Nephron progenitor cell (in vitro differentiated cells): ENCODE data around the gene RNF217.
A peak's percentile ranks its signal among the peaks of the same experiment; 100 is the strongest.

Experiments
- DNase-seq: peaks from one replicate; pipeline ENCODE4 v3.0.0; 2021
- H3K27ac Mint-ChIP-seq: 2 replicates; pipeline ENCODE4 v1.8.0; 2021; ENCODE audit warnings: mild to moderate bottlenecking, moderate library complexity, mixed read lengths
- H3K27me3 Mint-ChIP-seq: 2 replicates; pipeline ENCODE4 v1.8.0; 2021; ENCODE audit warnings: mild to moderate bottlenecking, low read depth, mixed read lengths; ENCODE audit not compliant: poor library complexity
- H3K36me3 Mint-ChIP-seq: 2 replicates; pipeline ENCODE4 v1.8.0; 2021; ENCODE audit warnings: low read depth, mixed read lengths
- H3K4me1 Mint-ChIP-seq: 2 replicates; pipeline ENCODE4 v1.8.0; 2021; ENCODE audit warnings: mixed read lengths
- H3K4me3 Mint-ChIP-seq: 2 replicates; pipeline ENCODE4 v1.8.0; 2021; ENCODE audit warnings: mild to moderate bottlenecking, moderate library complexity, mixed read lengths
- H3K9me3 Mint-ChIP-seq: 2 replicates; pipeline ENCODE4 v1.8.0; 2021; ENCODE audit warnings: mild to moderate bottlenecking, moderate library complexity, mixed read lengths
- TF ChIP-seq, protein P1 (sequence below): fragments of 200-600 bp; sonication (generic); IDR thresholded peaks from 2 replicates; pipeline ENCODE4 v1.5.0; 2021; ENCODE audit warnings: antibody characterized with exemption

Gene RNF217

GRCh38 chr6:124994648-124995047 lies 32.4 kb downstream of the RNF217 start:
- no peak overlapping the region for H3K4me3 Mint-ChIP-seq
- peaks cover 5% of the 10 kb centered on the region for H3K9me3 Mint-ChIP-seq
- TF ChIP-seq, protein P1, sequence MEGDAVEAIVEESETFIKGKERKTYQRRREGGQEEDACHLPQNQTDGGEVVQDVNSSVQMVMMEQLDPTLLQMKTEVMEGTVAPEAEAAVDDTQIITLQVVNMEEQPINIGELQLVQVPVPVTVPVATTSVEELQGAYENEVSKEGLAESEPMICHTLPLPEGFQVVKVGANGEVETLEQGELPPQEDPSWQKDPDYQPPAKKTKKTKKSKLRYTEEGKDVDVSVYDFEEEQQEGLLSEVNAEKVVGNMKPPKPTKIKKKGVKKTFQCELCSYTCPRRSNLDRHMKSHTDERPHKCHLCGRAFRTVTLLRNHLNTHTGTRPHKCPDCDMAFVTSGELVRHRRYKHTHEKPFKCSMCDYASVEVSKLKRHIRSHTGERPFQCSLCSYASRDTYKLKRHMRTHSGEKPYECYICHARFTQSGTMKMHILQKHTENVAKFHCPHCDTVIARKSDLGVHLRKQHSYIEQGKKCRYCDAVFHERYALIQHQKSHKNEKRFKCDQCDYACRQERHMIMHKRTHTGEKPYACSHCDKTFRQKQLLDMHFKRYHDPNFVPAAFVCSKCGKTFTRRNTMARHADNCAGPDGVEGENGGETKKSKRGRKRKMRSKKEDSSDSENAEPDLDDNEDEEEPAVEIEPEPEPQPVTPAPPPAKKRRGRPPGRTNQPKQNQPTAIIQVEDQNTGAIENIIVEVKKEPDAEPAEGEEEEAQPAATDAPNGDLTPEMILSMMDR: no peak
- H3K27me3 Mint-ChIP-seq: peaks cover 2% of the 10 kb centered on the region
- H3K4me1 Mint-ChIP-seq: peaks cover 55% of the 10 kb centered on the region
- H3K36me3 Mint-ChIP-seq: peaks cover 34% of the 10 kb centered on the region
- H3K27ac Mint-ChIP-seq: no peak overlapping the region
- DNase-seq: no peak

DNA sequence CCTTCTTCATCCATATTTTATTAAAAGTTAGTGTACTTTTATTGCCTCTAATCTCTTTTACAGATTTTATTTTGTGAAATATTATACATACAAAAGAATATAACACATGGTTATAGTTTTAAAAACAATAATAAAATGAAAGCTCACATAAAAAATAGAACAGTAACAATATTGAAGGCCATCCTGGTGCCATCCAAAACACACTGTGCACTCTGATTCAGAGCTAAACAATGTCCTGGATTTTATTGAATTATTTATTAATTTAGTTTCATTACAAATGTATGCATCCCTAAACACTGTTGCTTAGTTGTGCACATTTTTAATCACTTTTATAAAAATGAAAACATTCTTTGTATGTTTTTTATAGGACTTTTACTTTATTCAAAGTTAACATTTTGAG lies 32.9 kb downstream of the RNF217 start:
- Mint-ChIP-seq H3K4me1 (peaks cover 50% of the 10 kb centered on the region), H3K9me3 (peaks cover under 1% of the 10 kb centered on the region), H3K4me3 (no peak overlapping the region), H3K36me3 (peaks cover 29% of the 10 kb centered on the region), H3K27ac (no peak overlapping the region), H3K27me3 (peaks cover 2% of the 10 kb centered on the region)
- TF ChIP-seq, protein P1: no peak
- DNase-seq: no peak

- no peak for DNase-seq
- peaks cover 2% of the 10 kb centered on the region for H3K27me3 Mint-ChIP-seq
- H3K27ac Mint-ChIP-seq: no peak overlapping the region
- no peak overlapping the region for H3K4me3 Mint-ChIP-seq
- H3K36me3 Mint-ChIP-seq: peaks cover 24% of the 10 kb centered on the region
- H3K9me3 Mint-ChIP-seq: no peaks in the 10 kb centered on the region
- peaks cover 50% of the 10 kb centered on the region for H3K4me1 Mint-ChIP-seq
- TF ChIP-seq, protein P1: no peak
Observed at GRCh38 chr6:124995645-124996325, 33.5 kb downstream of the RNF217 start.

GRCh38 chr6:124996411-124996810 lies 34.2 kb downstream of the RNF217 start:
- no peak for DNase-seq
- peaks cover 50% of the 10 kb centered on the region for H3K4me1 Mint-ChIP-seq
- no peak overlapping the region for H3K27ac Mint-ChIP-seq
- H3K36me3 Mint-ChIP-seq: peaks cover 18% of the 10 kb centered on the region
- no peaks in the 10 kb centered on the region for H3K9me3 Mint-ChIP-seq
- TF ChIP-seq, protein P1: no peak
- no peak overlapping the region for H3K4me3 Mint-ChIP-seq
- peaks cover 2% of the 10 kb centered on the region for H3K27me3 Mint-ChIP-seq

DNA sequence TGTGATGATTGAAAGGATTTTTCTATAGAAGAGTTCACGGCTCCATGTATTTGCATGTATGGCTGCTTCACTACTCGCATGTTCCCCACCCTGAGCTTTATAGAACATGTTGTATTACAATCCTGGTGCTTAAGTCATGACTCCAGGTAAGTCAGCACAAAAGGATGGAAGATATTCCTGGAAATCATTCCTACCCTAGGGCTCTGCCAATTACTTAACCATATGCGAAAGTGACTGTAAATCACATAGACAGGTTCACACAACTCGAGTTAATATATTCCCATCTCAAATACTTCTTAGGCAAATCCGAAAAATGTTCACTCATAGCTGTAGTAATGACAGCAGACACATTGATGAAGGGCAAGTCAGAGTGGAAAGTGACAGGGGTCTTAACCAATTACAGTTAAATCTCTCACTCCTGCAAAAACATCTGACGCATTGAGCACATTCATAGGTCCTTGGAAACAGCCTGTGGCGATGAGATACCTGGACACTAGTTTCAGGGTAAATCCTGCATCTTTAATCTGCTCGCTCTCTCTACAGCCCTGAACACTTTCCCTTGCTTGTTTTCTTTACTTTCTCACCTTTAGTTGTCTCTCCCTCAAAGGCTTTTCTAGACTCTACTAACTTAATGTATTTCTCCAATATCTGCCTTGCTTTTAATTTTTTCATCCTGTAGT lies 35.1 kb downstream of the RNF217 start:
- Mint-ChIP-seq H3K9me3 (no peaks in the 10 kb centered on the region), H3K4me1 (peaks cover 50% of the 10 kb centered on the region), H3K27me3 (peaks cover 2% of the 10 kb centered on the region), H3K36me3 (peaks cover 18% of the 10 kb centered on the region), H3K27ac (peak overlapping the region; percentile 41), H3K4me3 (no peak overlapping the region)
- DNase-seq: no peak
- TF ChIP-seq, protein P1: no peak
